ENCODE results near the gene DHRS12. TPM values are rescaled to one million over a fixed set of nuclear protein-coding genes. Genes with fewer than 3 reads are reported as not detected.

Gene DHRS12
- total RNA-seq, 1 donor from 2014 or later, result 10.3 TPM

DNA sequence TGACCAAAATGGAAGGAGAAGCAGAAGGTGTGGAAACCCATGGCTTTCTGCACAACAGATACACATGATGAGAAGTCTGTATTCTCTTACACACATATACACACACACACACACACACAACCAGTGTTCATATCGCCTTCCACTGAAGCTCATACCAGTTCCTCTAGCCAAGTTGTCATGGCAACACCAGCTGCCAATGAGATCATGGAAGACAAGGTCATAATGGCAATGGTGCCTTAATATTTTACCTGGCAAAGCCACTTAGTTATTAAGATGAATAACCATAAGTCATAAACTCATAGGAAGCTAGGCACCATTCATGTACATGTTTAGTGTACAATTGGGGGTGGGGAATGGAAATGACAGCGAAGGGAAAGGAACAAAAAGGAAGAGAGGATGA is 2.6 kb upstream of the DHRS12 start:
- peaks cover 53% of the 10 kb centered on the region for H3K4me1 ChIP-seq
- intact Hi-C loops (cut with micrococcal nuclease), result no loop called here
- DNase-seq, result no peak
- peak overlapping the region; percentile 100 for H3K27ac ChIP-seq (replicated peaks)
- TF ChIP-seq, protein P1, sequence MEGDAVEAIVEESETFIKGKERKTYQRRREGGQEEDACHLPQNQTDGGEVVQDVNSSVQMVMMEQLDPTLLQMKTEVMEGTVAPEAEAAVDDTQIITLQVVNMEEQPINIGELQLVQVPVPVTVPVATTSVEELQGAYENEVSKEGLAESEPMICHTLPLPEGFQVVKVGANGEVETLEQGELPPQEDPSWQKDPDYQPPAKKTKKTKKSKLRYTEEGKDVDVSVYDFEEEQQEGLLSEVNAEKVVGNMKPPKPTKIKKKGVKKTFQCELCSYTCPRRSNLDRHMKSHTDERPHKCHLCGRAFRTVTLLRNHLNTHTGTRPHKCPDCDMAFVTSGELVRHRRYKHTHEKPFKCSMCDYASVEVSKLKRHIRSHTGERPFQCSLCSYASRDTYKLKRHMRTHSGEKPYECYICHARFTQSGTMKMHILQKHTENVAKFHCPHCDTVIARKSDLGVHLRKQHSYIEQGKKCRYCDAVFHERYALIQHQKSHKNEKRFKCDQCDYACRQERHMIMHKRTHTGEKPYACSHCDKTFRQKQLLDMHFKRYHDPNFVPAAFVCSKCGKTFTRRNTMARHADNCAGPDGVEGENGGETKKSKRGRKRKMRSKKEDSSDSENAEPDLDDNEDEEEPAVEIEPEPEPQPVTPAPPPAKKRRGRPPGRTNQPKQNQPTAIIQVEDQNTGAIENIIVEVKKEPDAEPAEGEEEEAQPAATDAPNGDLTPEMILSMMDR (IDR thresholded peaks at IDR 0.05; ENCODE audit: borderline replicate concordance), result no peak
- no peaks in the 10 kb centered on the region for H3K36me3 ChIP-seq
- no peaks in the 10 kb centered on the region for H3K27me3 ChIP-seq (ENCODE audit: low read depth)
- H3K4me3 ChIP-seq, result no peak overlapping the region
- H3K9me3 ChIP-seq (replicated peaks), result no peaks in the 10 kb centered on the region

DNA sequence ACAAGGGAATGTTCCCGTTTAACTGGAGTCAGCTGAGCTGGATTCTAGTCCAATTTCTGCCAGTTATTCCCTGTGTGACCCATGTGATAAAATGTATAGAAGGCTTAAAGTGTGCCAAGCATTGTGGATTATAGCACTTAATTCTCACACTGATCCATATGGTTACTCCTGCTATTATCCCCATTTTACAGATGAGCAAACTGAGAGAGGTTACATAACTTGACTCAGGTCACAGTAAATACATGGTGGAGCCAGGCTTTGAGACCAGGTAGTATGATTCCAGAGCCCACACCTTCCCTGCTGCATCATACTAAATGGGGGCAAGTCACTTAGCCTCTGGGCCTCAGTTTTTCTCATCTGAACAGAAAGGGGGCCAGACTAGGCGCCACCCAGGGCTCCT is 2.0 kb upstream of the DHRS12 start:
- no peak for DNase-seq
- peaks cover 60% of the 10 kb centered on the region for H3K4me1 ChIP-seq
- H3K27me3 ChIP-seq (ENCODE audit: low read depth), result no peaks in the 10 kb centered on the region
- intact Hi-C loops (cut with micrococcal nuclease), result no loop called here
- no peaks in the 10 kb centered on the region for H3K36me3 ChIP-seq
- H3K27ac ChIP-seq (replicated peaks), result peak overlapping the region; percentile 100
- H3K4me3 ChIP-seq, result no peak overlapping the region
- TF ChIP-seq, protein P1 (IDR thresholded peaks at IDR 0.05; ENCODE audit: borderline replicate concordance), result no peak
- no peaks in the 10 kb centered on the region for H3K9me3 ChIP-seq (replicated peaks)

DNA sequence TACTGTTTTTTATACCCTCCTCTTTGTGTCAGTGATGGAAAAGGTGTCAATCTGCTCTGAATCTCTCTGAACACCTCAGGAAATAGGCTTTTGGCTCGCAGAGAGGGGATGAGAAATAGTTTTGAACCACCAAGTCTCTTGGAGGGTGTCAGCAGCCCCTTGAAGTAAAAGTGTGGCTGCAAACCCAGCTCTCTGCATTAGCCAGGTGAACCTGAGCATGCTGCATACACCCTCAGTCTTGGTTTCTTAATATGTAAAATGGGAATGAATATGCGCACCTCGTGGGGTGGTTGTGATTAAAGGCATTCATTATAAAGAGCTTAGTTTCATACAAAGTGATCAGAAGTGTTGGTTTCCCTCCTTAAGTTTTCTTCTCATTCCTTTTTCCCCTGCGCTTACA is 1.4 kb upstream of the DHRS12 start:
- no peaks in the 10 kb centered on the region for H3K27me3 ChIP-seq (ENCODE audit: low read depth)
- peak overlapping the region; percentile 89 for H3K4me3 ChIP-seq
- no peak for DNase-seq
- peaks cover 66% of the 10 kb centered on the region for H3K4me1 ChIP-seq
- H3K36me3 ChIP-seq, result no peaks in the 10 kb centered on the region
- H3K27ac ChIP-seq (replicated peaks), result peak overlapping the region; percentile 100
- no peaks in the 10 kb centered on the region for H3K9me3 ChIP-seq (replicated peaks)
- TF ChIP-seq, protein P1 (IDR thresholded peaks at IDR 0.05; ENCODE audit: borderline replicate concordance), result no peak
- intact Hi-C loops (cut with micrococcal nuclease), result no loop called here

DNA sequence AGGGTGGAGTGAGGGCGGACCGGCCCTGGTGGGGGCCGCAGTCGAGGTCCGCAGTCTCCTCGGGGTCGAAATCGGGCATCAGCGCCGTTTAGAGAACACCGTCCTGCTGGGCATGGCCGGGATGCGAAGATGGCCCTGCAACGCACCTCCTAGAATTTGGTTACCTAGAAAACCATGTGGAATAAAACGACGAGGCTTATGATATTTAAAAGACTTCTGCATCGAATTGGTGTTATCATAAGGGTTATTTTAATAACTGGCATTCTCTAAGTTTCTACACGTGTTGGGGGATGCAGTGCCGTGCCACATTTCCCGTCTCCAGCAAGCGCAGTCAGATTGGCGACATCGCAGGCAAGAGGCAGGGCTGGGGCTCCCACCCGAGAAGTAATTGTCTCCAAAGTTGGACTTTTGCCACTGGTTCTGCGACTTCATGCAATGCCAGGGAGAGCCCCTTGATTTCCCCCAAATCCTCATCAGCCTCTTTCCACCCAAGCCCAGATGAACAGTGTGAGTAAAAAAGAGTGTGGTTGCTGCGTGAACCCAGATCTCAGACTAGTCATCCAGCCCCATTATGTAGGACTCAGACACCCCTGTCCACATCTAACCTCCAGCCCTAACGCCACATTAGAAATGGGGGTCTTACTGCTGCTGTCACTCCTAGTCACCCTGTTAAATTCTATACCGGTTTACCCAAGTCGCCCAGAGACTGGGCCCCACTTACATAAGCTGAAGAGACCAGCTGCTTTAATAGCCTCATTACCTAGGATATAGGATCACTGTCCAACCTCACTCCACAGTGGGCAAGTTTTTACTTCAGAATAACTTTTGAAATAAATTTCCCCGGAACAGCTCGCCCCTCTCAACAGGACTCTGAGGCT is 571 bp upstream of the DHRS12 start:
- intact Hi-C loops (cut with micrococcal nuclease), result no loop called here

DNA sequence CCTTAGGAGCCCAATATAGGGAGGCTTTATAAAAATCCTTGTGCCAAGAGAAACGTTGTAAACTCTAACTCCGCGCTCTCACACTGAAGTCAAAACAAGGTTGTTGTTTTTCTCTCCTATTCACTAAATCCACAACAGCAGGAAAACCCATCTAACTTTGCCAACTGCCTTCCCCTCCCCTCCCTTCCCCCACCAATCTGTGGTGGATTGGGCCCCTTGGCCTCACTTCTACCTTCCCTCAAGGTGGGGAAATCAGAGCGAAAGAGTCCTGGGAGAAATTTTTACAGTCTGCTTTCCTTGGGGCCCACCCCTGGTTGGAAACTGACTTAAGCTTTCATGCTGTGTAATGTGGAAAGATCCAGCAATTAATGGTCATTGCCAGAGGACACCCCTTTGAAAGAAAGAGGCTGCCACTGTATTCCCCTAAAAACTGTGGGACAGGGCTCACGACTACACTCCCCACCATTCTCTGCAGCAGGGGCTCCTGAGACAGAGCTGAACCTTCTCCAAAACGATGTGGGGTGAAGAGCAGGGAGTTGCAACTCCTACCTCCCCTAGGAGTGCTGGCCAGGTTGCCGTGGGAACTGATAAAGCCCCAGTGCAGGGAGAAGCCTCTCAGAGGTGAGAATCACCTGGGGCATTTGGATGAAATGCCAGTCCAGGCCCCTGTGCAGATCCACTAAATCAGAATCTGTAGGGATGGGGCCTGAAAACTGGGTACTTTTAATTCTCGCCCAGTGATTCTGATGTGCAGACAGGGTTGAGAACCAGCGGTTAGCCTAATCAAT is 1.1 kb downstream of the DHRS12 start:
- Histone ChIP-seq H3K36me3 (peaks cover 8% of the 10 kb centered on the region), H3K4me3 (peak overlapping the region; percentile 89), H3K27me3 (ENCODE audit: low read depth) (no peaks in the 10 kb centered on the region), H3K9me3 (replicated peaks) (no peaks in the 10 kb centered on the region), H3K4me1 (peaks cover 67% of the 10 kb centered on the region), H3K27ac (replicated peaks) (peak overlapping the region; percentile 100)
- intact Hi-C loops (cut with micrococcal nuclease), result no loop called here
- TF ChIP-seq, protein P1 (IDR thresholded peaks at IDR 0.05; ENCODE audit: borderline replicate concordance), result no peak
- DNase-seq, result no peak

More for the DNA sequence above, 571 bp upstream of the DHRS12 start:
- TF ChIP-seq, protein P1 (IDR thresholded peaks at IDR 0.05; ENCODE audit: borderline replicate concordance), result no peak
- Histone ChIP-seq H3K27ac (replicated peaks) (peak overlapping the region; percentile 100), H3K36me3 (no peaks in the 10 kb centered on the region), H3K4me3 (peak overlapping the region; percentile 89), H3K4me1 (peaks cover 67% of the 10 kb centered on the region), H3K9me3 (replicated peaks) (no peaks in the 10 kb centered on the region), H3K27me3 (ENCODE audit: low read depth) (no peaks in the 10 kb centered on the region)
- DNase-seq, result no peak
